ENCODE results near the gene SPTBN4.
"Not testable (repeated sequence)": the region's sequence is repeated elsewhere in the genome, so short reads cannot be mapped to it uniquely, and the experiment has no call there.

The SPTBN4 gene

DNA sequence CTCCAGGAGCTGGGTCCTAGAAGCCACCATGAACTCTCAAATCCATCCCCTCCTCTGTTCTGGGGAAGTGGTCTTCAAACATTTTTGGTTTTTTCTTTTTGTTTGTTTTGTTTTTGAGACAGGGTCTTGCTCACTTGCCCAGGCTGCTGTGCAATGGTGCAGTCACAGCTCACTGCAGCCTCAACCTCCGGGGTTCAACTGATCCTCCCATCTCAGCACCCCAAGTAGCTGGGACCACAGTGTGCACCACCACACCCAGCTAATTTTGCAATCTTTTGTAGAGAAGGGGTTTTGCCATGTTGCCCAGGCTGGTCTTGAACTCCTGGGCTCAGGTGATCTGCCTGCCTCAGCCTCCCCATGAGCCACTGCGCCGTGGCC, 8.2 kb upstream of the SPTBN4 start:
- Histone ChIP-seq H3K27ac (no peak overlapping the region), H3K4me3 (ENCODE audit: low read depth in 1 of 2, low read length in 1 of 2) (no peak overlapping the region), H3K9me3 (no peaks in the 10 kb centered on the region), H3K36me3 (peaks cover 5% of the 10 kb centered on the region), H3K27me3 (no peaks in the 10 kb centered on the region), H3K4me1 (ENCODE audit: control insufficient read depth in 1 of 2, insufficient read depth in 1 of 2, low read depth in 1 of 2, low read length in 1 of 2) (peaks cover 12% of the 10 kb centered on the region in 2 experiments)
- TF ChIP-seq, protein P1, sequence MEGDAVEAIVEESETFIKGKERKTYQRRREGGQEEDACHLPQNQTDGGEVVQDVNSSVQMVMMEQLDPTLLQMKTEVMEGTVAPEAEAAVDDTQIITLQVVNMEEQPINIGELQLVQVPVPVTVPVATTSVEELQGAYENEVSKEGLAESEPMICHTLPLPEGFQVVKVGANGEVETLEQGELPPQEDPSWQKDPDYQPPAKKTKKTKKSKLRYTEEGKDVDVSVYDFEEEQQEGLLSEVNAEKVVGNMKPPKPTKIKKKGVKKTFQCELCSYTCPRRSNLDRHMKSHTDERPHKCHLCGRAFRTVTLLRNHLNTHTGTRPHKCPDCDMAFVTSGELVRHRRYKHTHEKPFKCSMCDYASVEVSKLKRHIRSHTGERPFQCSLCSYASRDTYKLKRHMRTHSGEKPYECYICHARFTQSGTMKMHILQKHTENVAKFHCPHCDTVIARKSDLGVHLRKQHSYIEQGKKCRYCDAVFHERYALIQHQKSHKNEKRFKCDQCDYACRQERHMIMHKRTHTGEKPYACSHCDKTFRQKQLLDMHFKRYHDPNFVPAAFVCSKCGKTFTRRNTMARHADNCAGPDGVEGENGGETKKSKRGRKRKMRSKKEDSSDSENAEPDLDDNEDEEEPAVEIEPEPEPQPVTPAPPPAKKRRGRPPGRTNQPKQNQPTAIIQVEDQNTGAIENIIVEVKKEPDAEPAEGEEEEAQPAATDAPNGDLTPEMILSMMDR (IDR thresholded peaks at IDR 0.05) = no peak

DNA sequence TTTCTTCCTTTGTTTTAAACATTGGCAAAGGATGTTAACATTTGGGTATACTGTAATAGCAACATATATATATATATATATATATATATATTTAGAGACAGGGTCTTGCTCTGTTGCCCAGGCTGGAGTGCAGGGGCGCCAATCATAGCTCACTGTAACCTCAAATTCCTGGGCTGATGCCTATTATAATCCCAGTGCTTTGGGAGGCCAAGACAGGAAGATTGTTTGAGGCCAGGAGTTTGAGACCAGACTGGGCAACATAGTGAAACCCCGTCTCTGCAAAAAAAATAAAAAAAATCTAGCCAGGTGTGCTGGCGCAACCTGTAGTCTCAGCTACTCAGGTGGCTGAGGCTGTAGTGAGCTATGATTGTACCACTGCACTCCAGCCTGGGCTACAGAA, 6.6 kb upstream of the SPTBN4 start:
- Histone ChIP-seq H3K27ac (no peak overlapping the region), H3K4me3 (ENCODE audit: low read depth in 1 of 2, low read length in 1 of 2) (no peak overlapping the region), H3K36me3 (peaks cover 5% of the 10 kb centered on the region), H3K27me3 (no peaks in the 10 kb centered on the region), H3K4me1 (ENCODE audit: control insufficient read depth in 1 of 2, insufficient read depth in 1 of 2, low read depth in 1 of 2, low read length in 1 of 2) (peaks cover 28% of the 10 kb centered on the region in 2 experiments), H3K9me3 (no peaks in the 10 kb centered on the region)
- TF ChIP-seq, protein P1 (IDR thresholded peaks at IDR 0.05) = no peak

DNA sequence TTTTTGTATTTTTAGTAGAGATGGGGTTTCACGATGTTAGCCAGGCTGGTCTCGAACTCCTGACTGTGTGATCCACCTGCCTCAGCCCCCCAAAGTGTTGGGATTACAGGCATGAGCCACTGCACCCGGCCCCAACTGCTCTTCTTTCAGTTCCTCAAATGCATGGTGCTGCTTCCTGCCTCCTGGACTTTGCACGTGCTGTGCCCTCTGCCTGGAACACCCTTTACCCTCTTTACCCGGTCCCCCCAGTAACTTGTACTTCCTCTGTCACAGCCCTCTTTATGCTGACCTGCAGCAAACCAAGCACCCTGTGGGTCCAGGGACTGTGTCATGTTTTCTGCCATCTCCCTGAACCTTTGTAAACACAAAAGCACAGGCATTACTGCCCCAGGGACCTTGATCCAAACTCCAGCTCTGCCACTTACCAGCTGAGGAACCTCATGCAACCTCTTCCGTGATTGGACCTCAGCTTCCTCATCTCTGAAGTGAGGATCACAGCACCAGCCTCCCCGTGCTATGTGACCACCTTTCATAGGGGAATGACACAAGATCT, 5.1 kb upstream of the SPTBN4 start:
- Histone ChIP-seq H3K36me3 (peaks cover 5% of the 10 kb centered on the region), H3K9me3 (no peaks in the 10 kb centered on the region), H3K4me1 (ENCODE audit: control insufficient read depth in 1 of 2, insufficient read depth in 1 of 2, low read depth in 1 of 2, low read length in 1 of 2) (peaks cover 40 to 44% of the 10 kb centered on the region in 2 experiments), H3K4me3 (ENCODE audit: low read depth in 1 of 2, low read length in 1 of 2) (no peak overlapping the region), H3K27me3 (peaks cover 13% of the 10 kb centered on the region), H3K27ac (peak overlapping the region; percentile 58)
- TF ChIP-seq, protein P1 (IDR thresholded peaks at IDR 0.05) = no peak

DNA sequence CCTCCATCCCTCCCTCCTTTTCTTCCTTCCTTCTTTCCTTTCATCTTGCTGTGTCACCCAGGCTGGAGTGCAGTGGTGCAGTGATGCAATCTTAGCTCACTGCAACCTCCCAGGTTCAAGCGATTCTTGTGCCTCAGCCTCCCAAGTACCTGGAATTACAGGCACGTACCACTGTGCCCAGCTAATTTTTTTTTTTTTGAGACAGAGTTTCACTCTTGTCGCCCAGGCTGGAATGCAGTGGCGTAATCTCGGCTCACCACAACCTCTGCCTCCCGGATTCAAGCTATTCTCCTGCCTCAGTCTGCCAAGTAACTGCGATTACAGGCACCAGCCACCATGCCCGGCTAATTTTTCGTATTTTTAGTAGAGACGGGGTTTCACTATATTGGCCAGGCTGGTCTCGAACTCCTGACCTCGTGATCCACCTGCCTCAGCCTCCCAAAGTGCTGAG, 3.2 kb upstream of the SPTBN4 start:
- H3K9me3 ChIP-seq; H3K4me3 ChIP-seq (ENCODE audit: low read depth in 1 of 2, low read length in 1 of 2); H3K36me3 ChIP-seq; H3K27ac ChIP-seq: not testable (repeated sequence)
- peaks cover 31% of the 10 kb centered on the region for H3K27me3 ChIP-seq
- H3K4me1 ChIP-seq (ENCODE audit: control insufficient read depth in 1 of 2, insufficient read depth in 1 of 2, low read depth in 1 of 2, low read length in 1 of 2) = peaks cover 41 to 45% of the 10 kb centered on the region in 2 experiments

DNA sequence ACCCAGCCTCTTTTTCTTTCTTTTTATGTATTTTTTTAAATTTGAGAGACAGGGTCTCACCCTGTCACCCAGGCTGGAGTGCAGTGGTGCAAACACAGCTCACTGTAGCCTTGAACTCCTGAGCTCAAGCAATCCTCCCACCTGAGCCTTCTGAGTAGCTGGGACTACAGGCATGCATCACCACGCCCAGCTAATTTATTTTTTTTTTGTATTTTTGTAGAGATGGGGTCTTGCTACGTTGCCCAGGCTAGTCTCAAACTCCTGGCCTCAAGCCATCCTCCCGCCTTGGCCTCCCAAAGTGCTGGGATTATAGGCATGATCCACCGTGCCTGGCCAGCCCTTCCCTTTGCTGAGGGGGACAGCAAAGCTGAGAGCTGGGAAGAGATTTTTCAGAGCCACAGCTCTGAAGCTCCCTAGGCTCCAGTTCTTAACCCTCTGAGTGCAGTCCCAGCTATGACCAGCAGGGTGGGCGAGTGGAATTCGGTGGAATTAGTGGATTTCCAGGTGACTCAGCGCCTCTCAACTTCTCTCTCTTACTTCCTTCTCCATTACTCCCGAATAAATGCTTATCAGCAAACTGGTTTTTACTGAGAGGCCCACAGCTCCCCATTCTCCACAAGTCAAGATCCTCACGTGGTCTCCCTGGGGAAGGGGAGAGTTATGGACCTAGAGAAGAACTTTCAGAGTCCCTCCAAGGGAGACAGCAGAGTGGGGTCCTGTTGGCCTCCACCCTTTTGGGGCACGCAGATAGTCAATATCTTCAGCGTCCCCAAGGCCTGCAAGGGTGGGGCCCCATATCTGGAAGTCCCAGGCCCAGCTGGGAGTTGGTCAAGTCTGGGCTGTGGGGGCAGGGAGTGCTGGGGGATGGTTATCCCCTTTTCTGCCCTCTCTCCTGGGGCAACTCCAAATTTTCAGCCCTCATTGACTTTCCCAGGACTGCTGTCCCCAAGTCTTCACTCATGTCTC, 2.5 kb upstream of the SPTBN4 start:
- peak overlapping the region; percentile 66 for H3K27ac ChIP-seq
- peaks cover 41 to 45% of the 10 kb centered on the region in 2 experiments for H3K4me1 ChIP-seq (ENCODE audit: control insufficient read depth in 1 of 2, insufficient read depth in 1 of 2, low read depth in 1 of 2, low read length in 1 of 2)
- H3K4me3 ChIP-seq (ENCODE audit: low read depth in 1 of 2, low read length in 1 of 2) = peak overlapping the region; percentile 70 to 83
- TF ChIP-seq, protein P1 (IDR thresholded peaks at IDR 0.05) = peak; percentile 81
- peaks cover 39% of the 10 kb centered on the region for H3K27me3 ChIP-seq
- no peaks in the 10 kb centered on the region for H3K36me3 ChIP-seq
- no peaks in the 10 kb centered on the region for H3K9me3 ChIP-seq

Data from neutrophil (primary cell).